ENCODE results near the gene JADE2.

The JADE2 gene

DNA sequence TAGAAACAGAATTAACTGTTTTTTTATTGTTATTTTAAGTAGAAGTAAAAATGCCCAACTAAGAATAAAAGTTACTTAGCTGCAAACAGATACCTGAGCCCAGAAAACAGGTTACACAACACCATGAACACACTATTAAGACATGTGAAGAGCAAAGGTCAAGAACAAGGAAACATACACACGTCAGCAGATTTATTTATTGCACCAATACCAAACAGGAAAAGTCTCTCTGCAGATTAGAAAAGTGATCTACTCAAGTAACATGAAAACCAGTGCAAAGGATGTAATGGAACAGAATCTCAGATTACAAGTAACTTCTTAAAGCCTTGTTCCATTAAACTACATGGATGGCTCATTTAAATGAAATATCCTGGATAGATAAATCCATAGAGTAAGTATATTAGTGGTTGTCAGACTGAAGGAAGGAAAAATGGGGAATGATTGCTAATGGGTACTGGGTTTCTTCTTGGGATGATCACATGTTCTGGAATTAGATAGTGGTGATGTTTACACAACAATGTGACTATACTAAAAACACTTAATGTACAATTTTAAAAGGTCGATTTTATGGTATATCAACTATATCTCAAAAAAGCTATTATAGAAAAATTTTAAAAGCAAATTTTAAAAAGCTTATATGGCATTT, 101.0 kb downstream of the JADE2 start:
- TF ChIP-seq RARB (CRISPR knock-in tag; IDR thresholded peaks at IDR 0.05) (no peak), ZC3H10 (CRISPR knock-in tag; IDR thresholded peaks at IDR 0.05) (no peak), ESRRG (CRISPR knock-in tag; IDR thresholded peaks at IDR 0.05) (no peak), ZNF70 (CRISPR knock-in tag; IDR thresholded peaks at IDR 0.05) (no peak), BACH2 (CRISPR knock-in tag; IDR thresholded peaks at IDR 0.05; ENCODE audit: borderline replicate concordance) (no peak), ZFP3 (CRISPR knock-in tag; IDR thresholded peaks at IDR 0.05) (no peak), OSR1 (CRISPR knock-in tag; IDR thresholded peaks at IDR 0.05) (no peak), ARNTL (CRISPR knock-in tag; IDR thresholded peaks at IDR 0.05; ENCODE audit: borderline replicate concordance, low read depth) (no peak), SNAI2 (CRISPR knock-in tag; IDR thresholded peaks at IDR 0.05) (no peak)
- TF ChIP-seq, protein P1, sequence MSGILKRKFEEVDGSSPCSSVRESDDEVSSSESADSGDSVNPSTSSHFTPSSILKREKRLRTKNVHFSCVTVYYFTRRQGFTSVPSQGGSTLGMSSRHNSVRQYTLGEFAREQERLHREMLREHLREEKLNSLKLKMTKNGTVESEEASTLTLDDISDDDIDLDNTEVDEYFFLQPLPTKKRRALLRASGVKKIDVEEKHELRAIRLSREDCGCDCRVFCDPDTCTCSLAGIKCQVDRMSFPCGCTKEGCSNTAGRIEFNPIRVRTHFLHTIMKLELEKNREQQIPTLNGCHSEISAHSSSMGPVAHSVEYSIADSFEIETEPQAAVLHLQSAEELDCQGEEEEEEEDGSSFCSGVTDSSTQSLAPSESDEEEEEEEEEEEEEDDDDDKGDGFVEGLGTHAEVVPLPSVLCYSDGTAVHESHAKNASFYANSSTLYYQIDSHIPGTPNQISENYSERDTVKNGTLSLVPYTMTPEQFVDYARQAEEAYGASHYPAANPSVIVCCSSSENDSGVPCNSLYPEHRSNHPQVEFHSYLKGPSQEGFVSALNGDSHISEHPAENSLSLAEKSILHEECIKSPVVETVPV (CRISPR knock-in tag; IDR thresholded peaks at IDR 0.05): no peak
- TF ChIP-seq, protein P2, sequence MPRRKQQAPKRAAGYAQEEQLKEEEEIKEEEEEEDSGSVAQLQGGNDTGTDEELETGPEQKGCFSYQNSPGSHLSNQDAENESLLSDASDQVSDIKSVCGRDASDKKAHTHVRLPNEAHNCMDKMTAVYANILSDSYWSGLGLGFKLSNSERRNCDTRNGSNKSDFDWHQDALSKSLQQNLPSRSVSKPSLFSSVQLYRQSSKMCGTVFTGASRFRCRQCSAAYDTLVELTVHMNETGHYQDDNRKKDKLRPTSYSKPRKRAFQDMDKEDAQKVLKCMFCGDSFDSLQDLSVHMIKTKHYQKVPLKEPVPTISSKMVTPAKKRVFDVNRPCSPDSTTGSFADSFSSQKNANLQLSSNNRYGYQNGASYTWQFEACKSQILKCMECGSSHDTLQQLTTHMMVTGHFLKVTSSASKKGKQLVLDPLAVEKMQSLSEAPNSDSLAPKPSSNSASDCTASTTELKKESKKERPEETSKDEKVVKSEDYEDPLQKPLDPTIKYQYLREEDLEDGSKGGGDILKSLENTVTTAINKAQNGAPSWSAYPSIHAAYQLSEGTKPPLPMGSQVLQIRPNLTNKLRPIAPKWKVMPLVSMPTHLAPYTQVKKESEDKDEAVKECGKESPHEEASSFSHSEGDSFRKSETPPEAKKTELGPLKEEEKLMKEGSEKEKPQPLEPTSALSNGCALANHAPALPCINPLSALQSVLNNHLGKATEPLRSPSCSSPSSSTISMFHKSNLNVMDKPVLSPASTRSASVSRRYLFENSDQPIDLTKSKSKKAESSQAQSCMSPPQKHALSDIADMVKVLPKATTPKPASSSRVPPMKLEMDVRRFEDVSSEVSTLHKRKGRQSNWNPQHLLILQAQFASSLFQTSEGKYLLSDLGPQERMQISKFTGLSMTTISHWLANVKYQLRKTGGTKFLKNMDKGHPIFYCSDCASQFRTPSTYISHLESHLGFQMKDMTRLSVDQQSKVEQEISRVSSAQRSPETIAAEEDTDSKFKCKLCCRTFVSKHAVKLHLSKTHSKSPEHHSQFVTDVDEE (CRISPR knock-in tag; IDR thresholded peaks at IDR 0.05): no peak
- ATAC-seq: no peak

Measured in SK-N-SH treated with all-trans-retinoic acid at 6 μM for 48 hours (cell line).